GM12873 (cell line): Measurements from ENCODE around the gene GALNT2.

ENCODE experiments used
- CTCF ChIP-seq: IDR thresholded peaks from 2 replicates; pipeline ENCODE4 v1.5.1; 2012; ENCODE audit warnings: low read depth, mild to moderate bottlenecking, moderate library complexity, low read length, control low read depth; ENCODE audit not compliant: insufficient read depth; ENCODE audit errors: missing control alignments

Gene GALNT2

GRCh38 chr1:230197644-230198567 lies 130.9 kb downstream of the GALNT2 start:
- TF ChIP-seq CTCF = no peak

- no peak for TF ChIP-seq CTCF
Observed at GRCh38 chr1:230199034-230199433, 132.0 kb downstream of the GALNT2 start.

- TF ChIP-seq CTCF = no peak
Observed at GRCh38 chr1:230199554-230199953, 132.5 kb downstream of the GALNT2 start.

GRCh38 chr1:230200276-230200675 lies 133.2 kb downstream of the GALNT2 start:
- no peak for TF ChIP-seq CTCF

GRCh38 chr1:230201445-230201844 lies 134.4 kb downstream of the GALNT2 start:
- no peak for TF ChIP-seq CTCF

GRCh38 chr1:230204842-230205241 lies 137.8 kb downstream of the GALNT2 start:
- no peak for TF ChIP-seq CTCF

GRCh38 chr1:230205719-230206198 lies 138.7 kb downstream of the GALNT2 start:
- no peak for TF ChIP-seq CTCF
